ENCODE data around the gene MMAB.
A peak's percentile ranks its signal among the peaks of the same experiment; 100 is the strongest.
"Not testable (repeated sequence)": the region's sequence is repeated elsewhere in the genome, so short reads cannot be mapped to it uniquely, and the experiment has no call there.

Gene MMAB

DNA sequence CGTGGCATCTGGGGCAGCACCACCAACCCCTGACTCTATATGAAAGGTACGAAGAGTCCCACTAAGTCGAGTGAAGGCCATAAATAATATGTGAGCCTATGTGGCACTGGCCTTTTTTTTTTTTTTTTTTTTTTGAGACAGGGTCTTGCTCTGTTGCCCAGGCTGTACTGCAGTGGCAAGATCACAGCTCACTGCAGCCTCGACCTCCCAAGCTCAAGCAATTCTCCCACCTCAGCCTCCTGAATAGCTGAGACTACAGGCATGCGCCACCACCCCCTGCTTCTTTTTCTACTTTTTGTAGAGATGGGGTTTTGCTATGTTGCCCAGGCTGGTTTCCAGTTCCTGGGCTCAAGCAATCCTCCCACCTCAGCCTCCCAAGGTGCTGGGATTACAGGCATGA lies 28.8 kb upstream of the MMAB start:
- DNase-seq (ENCODE audit: low read depth in 2 of 2, low spot score in 1 of 2), result not testable (repeated sequence)

- DNase-seq (ENCODE audit: low read depth in 2 of 2, low spot score in 1 of 2), result no peak
These were observed 28.3 kb upstream of the MMAB start for GRCh38 chr12:109601557-109601956.

GRCh38 chr12:109600995-109601394 lies 27.7 kb upstream of the MMAB start:
- no peak for DNase-seq (ENCODE audit: low read depth in 2 of 2, low spot score in 1 of 2)

DNA sequence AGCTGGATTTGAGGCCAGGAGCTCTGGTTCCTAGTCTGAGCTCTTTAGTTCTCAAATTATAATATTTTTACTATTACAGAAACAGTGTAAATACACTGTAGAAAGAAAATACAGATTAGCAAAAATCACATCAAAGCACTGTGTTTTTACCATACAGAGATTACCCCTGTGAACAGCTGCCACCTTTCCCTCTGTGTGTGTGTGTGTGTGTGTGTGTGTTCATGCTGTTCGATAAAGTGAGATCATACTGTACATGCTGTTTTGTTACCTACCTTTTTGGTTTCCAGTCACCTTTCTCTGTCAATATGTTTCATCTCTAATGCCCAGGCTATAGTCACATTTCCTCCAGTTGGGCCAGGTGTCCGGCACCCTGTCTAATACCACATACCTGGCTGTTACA lies 27.2 kb upstream of the MMAB start:
- no peak for DNase-seq (ENCODE audit: low read depth in 2 of 2, low spot score in 1 of 2)

DNA sequence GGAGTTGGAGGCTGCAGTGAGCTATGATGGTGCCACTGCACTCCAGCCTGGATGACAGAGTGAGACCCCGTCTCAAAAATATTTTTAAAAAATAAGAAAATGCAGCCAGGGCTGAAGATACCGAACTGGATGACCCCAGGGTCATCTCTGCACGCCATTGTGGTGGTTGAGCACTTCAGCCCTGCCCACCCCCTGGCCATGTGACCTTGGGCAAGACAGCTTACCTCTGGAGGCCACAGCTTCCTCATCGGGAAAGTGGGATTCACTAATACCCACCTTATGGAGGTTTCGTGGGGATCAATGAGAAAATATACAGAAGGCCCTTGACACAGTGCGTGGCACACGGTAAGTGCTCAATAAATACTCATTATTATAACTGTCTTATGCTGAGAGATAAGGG lies 25.8 kb upstream of the MMAB start:
- no peak for DNase-seq (ENCODE audit: low read depth in 2 of 2, low spot score in 1 of 2)

DNA sequence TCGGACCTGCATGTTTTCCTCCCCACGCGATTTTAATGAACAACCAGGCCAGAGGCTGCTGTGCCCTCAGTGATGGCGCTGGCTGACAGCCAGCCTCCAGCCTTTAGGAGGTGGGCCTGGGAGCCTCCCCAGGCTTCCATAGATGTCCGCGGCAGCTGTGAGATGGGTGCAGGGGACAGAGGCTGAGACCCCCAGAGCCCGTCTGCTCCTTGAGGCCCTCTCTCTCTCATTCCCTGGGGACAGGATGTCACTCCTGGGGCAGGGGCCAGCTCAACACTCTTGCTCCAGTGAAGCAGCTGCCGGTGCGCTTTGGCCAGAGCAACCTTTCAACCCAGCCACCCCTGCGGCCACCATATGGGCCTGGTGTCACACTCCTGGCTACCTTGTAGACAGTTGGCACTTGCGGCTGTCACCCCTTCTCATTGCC lies 25.1 kb upstream of the MMAB start:
- DNase-seq (ENCODE audit: low read depth in 2 of 2, low spot score in 1 of 2), result no peak

DNA sequence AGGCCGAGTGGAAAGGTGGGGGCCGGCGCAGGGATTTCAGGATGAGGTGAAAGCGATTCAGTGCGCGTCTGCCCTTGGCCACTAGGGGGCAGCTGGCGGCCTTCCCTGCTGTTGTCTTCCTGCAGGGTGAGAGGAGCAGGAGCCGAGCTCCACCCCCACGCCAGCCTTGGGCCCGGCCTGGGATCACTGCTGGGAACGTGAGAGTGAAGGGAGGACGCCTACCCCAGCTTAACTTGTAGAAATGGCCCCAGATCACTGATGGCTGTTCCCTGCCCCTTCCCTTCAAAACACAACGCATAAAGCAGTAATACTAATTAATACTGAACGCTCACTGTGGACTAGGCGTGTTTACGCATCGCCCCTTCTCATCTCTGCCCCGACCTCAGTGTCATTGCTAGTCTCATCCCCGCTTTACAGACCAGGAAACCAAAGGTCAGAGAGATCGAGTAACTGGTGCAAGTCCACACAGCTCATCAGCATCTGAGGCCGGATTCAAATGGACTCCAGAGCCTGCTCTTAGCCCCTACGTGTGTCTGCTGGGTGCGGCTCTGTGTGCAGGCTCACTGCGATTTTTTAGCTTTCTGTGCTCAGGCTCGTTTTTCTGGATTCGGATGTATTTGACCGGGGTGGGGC lies 24.6 kb upstream of the MMAB start:
- peak; percentile 8 to 23 for DNase-seq (ENCODE audit: low read depth in 2 of 2, low spot score in 1 of 2)

- DNase-seq (ENCODE audit: low read depth in 2 of 2, low spot score in 1 of 2), result no peak
These were observed 24.1 kb upstream of the MMAB start for GRCh38 chr12:109597414-109597794.

DNA sequence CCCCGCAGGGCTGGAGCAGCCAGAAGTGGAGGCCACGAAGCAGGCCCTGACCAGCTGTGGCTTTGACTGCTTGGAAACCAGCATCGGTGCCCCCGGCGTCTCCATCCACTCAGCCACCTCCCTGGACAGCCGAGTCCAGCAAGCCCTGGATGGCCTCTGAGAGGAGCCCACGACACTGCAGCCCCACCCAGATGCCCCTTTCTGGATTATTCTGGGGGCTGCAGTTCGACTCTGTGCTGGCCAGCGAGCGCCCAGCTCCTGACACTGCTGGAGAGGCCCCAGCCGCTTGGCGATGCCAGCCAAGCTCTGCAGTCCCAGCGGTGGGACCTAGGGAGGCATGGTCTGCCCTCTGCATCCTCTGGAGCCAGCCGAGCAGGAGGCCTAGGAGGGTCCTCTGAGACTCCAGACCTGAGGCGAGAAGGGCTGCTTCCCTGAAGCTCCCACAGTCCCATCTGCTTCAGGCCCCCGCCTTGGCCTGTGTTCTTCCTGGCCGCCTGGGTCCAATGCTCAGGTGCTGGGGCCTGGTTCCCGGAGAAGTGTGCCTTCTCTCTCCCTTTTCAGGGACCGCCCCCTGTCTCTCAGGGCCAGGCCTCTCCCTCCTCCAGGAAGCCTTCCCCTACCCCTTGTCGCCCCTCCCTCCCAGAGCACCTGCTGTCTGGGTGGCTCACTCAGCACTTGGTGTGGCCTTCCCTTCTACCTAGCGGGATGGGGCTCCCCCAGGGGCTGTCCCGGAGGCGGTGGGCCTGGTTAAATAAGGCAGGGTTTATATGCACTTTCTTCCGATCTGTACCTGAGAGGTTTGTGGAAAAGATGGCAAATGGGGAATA lies 23.3 kb upstream of the MMAB start:
- no peak for DNase-seq (ENCODE audit: low read depth in 2 of 2, low spot score in 1 of 2)

- no peak for DNase-seq (ENCODE audit: low read depth in 2 of 2, low spot score in 1 of 2)
These were observed 22.1 kb upstream of the MMAB start for GRCh38 chr12:109595321-109595902.

GRCh38 chr12:109594556-109595317 lies 21.4 kb upstream of the MMAB start:
- no peak for DNase-seq (ENCODE audit: low read depth in 2 of 2, low spot score in 1 of 2)

- DNase-seq (ENCODE audit: low read depth in 2 of 2, low spot score in 1 of 2), result no peak
These were observed 19.6 kb upstream of the MMAB start for GRCh38 chr12:109592905-109593272.

DNA sequence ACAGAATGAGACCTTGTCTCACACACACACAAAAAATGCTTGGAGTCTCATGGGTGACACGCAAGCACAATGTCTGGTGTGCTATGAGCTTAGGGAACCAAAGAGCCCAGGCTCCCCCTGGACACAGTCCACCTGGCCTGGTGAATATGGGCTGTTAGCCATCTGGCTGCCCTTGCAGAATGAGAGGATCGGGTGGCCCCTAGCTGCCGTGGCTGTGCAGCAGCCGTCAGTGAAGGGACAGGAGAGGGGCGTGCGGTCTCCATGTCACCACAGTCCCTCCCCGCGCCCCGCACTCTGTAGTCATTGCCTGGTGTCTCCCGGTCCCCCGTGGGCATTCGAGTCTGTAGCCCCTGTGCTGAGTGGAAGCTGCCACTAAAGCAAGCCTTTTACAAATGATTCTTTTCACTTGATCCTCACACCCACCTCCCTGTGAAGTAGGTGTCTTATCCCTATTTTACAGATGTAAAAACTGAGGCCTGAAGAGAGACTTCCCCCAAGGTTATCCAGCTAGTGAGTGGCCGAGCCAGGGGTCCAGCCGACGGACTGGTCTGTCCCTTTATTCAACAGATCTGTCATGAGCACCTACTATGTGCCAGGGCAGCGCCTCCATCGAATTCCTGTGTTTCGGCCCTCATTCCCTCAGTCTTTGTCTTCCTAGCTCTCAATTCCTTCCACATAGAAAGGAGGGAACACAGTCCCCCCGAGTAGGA lies 19.0 kb upstream of the MMAB start:
- DNase-seq (ENCODE audit: low read depth in 2 of 2, low spot score in 1 of 2), result no peak

GRCh38 chr12:109591041-109591440 lies 17.7 kb upstream of the MMAB start:
- no peak for DNase-seq (ENCODE audit: low read depth in 2 of 2, low spot score in 1 of 2)

DNA sequence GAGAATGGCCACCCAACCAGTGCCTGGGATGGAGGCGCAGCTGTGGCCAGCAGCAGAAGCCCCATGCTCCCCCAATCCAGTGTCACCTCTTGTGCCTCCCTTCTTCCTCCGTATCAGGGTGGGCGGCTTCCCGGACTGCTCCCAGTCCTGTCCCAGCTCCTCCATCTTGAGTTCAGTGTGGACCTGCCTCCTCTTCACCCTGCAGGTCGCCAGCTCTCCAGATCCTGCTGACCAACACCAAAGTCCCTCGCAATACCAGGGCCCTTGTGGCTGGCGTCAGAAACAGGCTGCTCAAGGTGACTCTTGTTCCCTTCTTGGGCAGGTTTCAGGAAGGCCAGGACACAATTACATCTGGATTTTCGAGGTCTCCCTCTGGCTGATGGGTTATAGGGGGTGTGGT lies 17.3 kb upstream of the MMAB start:
- no peak for DNase-seq (ENCODE audit: low read depth in 2 of 2, low spot score in 1 of 2)

DNA sequence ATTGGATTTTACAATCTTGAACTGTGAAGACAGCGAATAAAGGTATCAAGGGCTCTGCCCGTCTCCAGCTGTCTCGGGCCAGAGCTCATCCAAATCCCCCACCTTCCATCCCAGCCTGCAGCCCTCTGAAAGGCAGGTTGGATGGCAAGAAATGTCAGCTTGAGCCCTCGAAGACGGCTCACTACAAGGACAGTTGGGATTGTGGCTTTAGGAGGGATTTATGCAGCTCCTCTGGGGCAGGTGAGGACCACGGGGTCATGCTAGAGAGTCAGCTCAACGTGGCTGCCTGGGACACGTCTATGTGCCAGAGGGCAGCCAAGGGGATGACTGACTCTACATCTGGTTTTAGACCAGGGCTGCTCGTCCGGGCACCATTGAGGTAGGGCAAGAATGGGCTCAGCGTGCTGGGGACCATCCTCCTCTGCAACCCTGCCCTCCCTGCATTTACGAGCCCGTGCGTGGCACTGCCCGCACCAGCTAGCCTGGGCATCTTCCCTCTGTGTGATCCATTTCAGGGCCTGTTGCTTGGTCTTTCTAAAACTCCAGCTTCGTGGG lies 16.5 kb upstream of the MMAB start:
- DNase-seq (ENCODE audit: low read depth in 2 of 2, low spot score in 1 of 2), result no peak

DNA sequence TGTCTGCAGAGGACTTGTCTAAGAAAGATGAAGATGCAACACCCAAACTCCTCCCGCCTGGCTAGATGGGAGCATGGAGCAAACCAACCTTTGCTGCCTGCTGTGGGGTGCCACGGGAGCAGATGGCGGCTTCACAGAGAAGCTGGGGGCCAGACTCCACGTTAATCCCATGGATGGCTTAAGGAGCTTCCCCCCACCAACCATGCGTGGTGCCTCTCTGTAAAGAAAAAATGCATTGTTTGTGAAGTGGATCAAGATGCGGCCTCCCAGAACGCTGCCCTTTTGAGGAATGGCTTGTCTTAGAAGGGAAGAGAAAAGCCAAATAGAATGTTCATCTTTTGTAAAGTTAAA lies 15.9 kb upstream of the MMAB start:
- no peak for DNase-seq (ENCODE audit: low read depth in 2 of 2, low spot score in 1 of 2)

DNA sequence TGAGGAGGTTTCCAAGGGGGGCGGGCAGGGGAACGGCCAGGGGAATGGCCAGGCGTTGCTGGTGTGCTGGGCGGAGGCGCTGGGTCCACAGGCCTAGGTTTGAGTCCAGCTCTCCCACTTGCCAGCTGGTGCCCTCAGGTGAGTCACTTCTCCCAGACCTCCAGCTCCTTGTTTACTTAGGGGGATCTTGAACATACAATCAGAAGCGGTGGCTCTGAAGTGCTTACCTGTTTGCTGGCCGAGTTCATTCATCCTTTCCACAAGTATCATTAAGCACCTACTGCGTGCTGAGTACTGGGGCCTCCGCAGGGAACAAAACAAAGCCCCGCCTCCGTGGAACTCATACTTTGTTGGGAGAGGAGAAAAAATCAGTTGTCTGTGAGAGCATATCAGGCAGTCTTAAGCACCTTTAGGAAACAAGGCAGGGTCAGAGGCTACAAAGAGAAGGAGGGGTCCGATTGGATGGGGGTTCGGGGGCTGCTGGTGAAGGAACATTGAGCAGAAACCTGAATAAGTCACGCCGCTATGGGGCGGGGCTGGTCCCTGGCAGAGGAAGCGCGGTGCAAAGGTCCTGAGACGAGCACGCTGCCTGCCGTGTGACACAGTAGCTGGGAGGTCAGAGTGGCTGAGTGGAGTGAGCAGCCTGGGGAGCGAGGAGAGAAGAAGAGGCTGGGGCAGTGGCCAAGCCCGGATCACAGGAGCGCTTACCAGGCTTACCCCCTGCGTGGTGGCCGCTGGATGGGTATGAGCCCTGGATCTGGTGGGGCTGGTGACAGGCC lies 15.3 kb upstream of the MMAB start:
- no peak for DNase-seq (ENCODE audit: low read depth in 2 of 2, low spot score in 1 of 2)

DNA sequence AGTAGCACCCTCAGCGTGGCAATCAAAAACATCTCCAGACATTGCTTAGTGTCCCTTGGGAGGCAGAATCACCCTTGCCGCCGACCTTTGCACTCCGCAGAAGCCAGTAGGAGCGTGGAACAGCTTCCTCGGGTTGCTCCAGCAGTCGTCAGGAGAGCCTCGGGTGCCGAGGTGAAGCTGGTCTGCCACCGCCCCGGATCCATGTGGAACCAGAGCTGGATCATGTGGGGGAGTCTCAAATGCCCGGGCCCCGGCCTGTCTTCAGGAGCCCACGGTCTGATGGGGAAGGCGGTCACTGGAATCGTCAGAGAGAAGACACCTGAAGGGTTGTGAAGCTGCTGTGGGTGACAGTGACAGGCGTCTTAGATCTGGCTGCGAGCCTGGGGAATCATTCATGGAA lies 14.6 kb upstream of the MMAB start:
- no peak for DNase-seq (ENCODE audit: low read depth in 2 of 2, low spot score in 1 of 2)

Measured in stimulated activated CD8-positive, alpha-beta memory T cell treated with anti-CD3 and anti-CD28 coated beads, Interleukin-4, amount 100 ng/mL, for 1 hour (primary cell).